ENCODE results near the gene PTOV1.

The PTOV1 gene

GRCh38 chr19:49850487-49851342, at the start of gene PTOV1:
TSS of gene PTOV1 (plus strand) at chr19:49851159.
- DNase-seq (ENCODE audit: low spot score in 2 of 2): peak; percentile 78 to 86
- H3K4me1 Mint-ChIP-seq: peaks cover 38% of the 10 kb centered on the region
- H3K36me3 Mint-ChIP-seq (ENCODE audit: insufficient read depth): peaks cover 14% of the 10 kb centered on the region
- peak; percentile 89 for ATAC-seq (replicated peaks; ENCODE audit: extremely low read depth, poor library complexity, severe bottlenecking)
- H3K4me3 Mint-ChIP-seq: peak within 1 kb of the TSS; percentile 85
- H3K27ac Mint-ChIP-seq (ENCODE audit: low read depth): peak within 1 kb of the TSS; percentile 74
- H3K9me3 Mint-ChIP-seq: peaks cover 5% of the 10 kb centered on the region
- H3K27me3 Mint-ChIP-seq: no peaks in the 10 kb centered on the region

GRCh38 chr19:49801401-49801888, 49.5 kb upstream of the PTOV1 start:
- ATAC-seq (replicated peaks; ENCODE audit: extremely low read depth, poor library complexity, severe bottlenecking): no peak
- peaks cover 33% of the 10 kb centered on the region for H3K36me3 Mint-ChIP-seq (ENCODE audit: insufficient read depth)
- no peak overlapping the region for H3K27ac Mint-ChIP-seq (ENCODE audit: low read depth)
- H3K27me3 Mint-ChIP-seq: no peaks in the 10 kb centered on the region
- H3K9me3 Mint-ChIP-seq: no peaks in the 10 kb centered on the region
- H3K4me3 Mint-ChIP-seq: no peak overlapping the region
- DNase-seq (ENCODE audit: low spot score in 2 of 2): no peak
- H3K4me1 Mint-ChIP-seq: no peaks in the 10 kb centered on the region

GRCh38 chr19:49801966-49802661, 48.8 kb upstream of the PTOV1 start:
- DNase-seq (ENCODE audit: low spot score in 2 of 2): no peak

GRCh38 chr19:49802836-49803528, 48.0 kb upstream of the PTOV1 start:
- H3K4me1 Mint-ChIP-seq: no peaks in the 10 kb centered on the region
- no peak overlapping the region for H3K4me3 Mint-ChIP-seq
- no peaks in the 10 kb centered on the region for H3K9me3 Mint-ChIP-seq
- no peak overlapping the region for H3K27ac Mint-ChIP-seq (ENCODE audit: low read depth)
- peaks cover 26% of the 10 kb centered on the region for H3K36me3 Mint-ChIP-seq (ENCODE audit: insufficient read depth)
- H3K27me3 Mint-ChIP-seq: no peaks in the 10 kb centered on the region
- DNase-seq (ENCODE audit: low spot score in 2 of 2) (no peak), ATAC-seq (replicated peaks; ENCODE audit: extremely low read depth, poor library complexity, severe bottlenecking) (no peak)

More at GRCh38 chr19:49801966-49802661, 48.8 kb upstream of the PTOV1 start:
- Mint-ChIP-seq H3K4me1 (no peaks in the 10 kb centered on the region), H3K9me3 (no peaks in the 10 kb centered on the region), H3K36me3 (ENCODE audit: insufficient read depth) (peaks cover 29% of the 10 kb centered on the region), H3K27me3 (no peaks in the 10 kb centered on the region), H3K4me3 (no peak overlapping the region), H3K27ac (ENCODE audit: low read depth) (no peak overlapping the region)
- ATAC-seq (replicated peaks; ENCODE audit: extremely low read depth, poor library complexity, severe bottlenecking): no peak

GRCh38 chr19:49803529-49803856, 47.5 kb upstream of the PTOV1 start:
- no peaks in the 10 kb centered on the region for H3K27me3 Mint-ChIP-seq
- peak overlapping the region; percentile 38 for H3K27ac Mint-ChIP-seq (ENCODE audit: low read depth)
- H3K4me1 Mint-ChIP-seq: no peaks in the 10 kb centered on the region
- ATAC-seq (replicated peaks; ENCODE audit: extremely low read depth, poor library complexity, severe bottlenecking) (no peak), DNase-seq (ENCODE audit: low spot score in 2 of 2) (no peak)
- H3K4me3 Mint-ChIP-seq: no peak overlapping the region
- H3K9me3 Mint-ChIP-seq: no peaks in the 10 kb centered on the region
- peaks cover 22% of the 10 kb centered on the region for H3K36me3 Mint-ChIP-seq (ENCODE audit: insufficient read depth)

- no peak for DNase-seq (ENCODE audit: low spot score in 2 of 2)
- Mint-ChIP-seq H3K9me3 (no peaks in the 10 kb centered on the region), H3K4me3 (no peak overlapping the region), H3K27me3 (no peaks in the 10 kb centered on the region), H3K36me3 (ENCODE audit: insufficient read depth) (peaks cover 13% of the 10 kb centered on the region), H3K4me1 (peaks cover 14% of the 10 kb centered on the region), H3K27ac (ENCODE audit: low read depth) (peak overlapping the region; percentile 16)
- no peak for ATAC-seq (replicated peaks; ENCODE audit: extremely low read depth, poor library complexity, severe bottlenecking)
These were observed 44.9 kb upstream of the PTOV1 start for GRCh38 chr19:49805822-49806619.

- ATAC-seq (replicated peaks; ENCODE audit: extremely low read depth, poor library complexity, severe bottlenecking) (no peak), DNase-seq (ENCODE audit: low spot score in 2 of 2) (no peak)
- H3K4me1 Mint-ChIP-seq: peaks cover 14% of the 10 kb centered on the region
- no peaks in the 10 kb centered on the region for H3K9me3 Mint-ChIP-seq
- H3K4me3 Mint-ChIP-seq: no peak overlapping the region
- H3K36me3 Mint-ChIP-seq (ENCODE audit: insufficient read depth): peaks cover 12% of the 10 kb centered on the region
- H3K27me3 Mint-ChIP-seq: no peaks in the 10 kb centered on the region
- H3K27ac Mint-ChIP-seq (ENCODE audit: low read depth): peak overlapping the region; percentile 16
These were observed 44.4 kb upstream of the PTOV1 start for GRCh38 chr19:49806620-49806959.

GRCh38 chr19:49807058-49807903, 43.7 kb upstream of the PTOV1 start:
- no peak for ATAC-seq (replicated peaks; ENCODE audit: extremely low read depth, poor library complexity, severe bottlenecking)
- H3K27ac Mint-ChIP-seq (ENCODE audit: low read depth): peak overlapping the region; percentile 65

GRCh38 chr19:49807904-49808675, 42.9 kb upstream of the PTOV1 start:
- H3K27ac Mint-ChIP-seq (ENCODE audit: low read depth): peak overlapping the region; percentile 82
- no peaks in the 10 kb centered on the region for H3K9me3 Mint-ChIP-seq
- H3K4me3 Mint-ChIP-seq: peak overlapping the region; percentile 84
- H3K4me1 Mint-ChIP-seq: peaks cover 26% of the 10 kb centered on the region
- peaks cover 16% of the 10 kb centered on the region for H3K36me3 Mint-ChIP-seq (ENCODE audit: insufficient read depth)
- no peaks in the 10 kb centered on the region for H3K27me3 Mint-ChIP-seq
- DNase-seq (ENCODE audit: low spot score in 2 of 2): no peak
- ATAC-seq (replicated peaks; ENCODE audit: extremely low read depth, poor library complexity, severe bottlenecking): no peak

More at GRCh38 chr19:49807058-49807903, 43.7 kb upstream of the PTOV1 start:
- Mint-ChIP-seq H3K4me3 (no peak overlapping the region), H3K36me3 (ENCODE audit: insufficient read depth) (peaks cover 12% of the 10 kb centered on the region), H3K27me3 (no peaks in the 10 kb centered on the region), H3K4me1 (peaks cover 18% of the 10 kb centered on the region), H3K9me3 (no peaks in the 10 kb centered on the region)
- DNase-seq (ENCODE audit: low spot score in 2 of 2): no peak

GRCh38 chr19:49808711-49809159, 42.2 kb upstream of the PTOV1 start:
- Mint-ChIP-seq H3K36me3 (ENCODE audit: insufficient read depth) (peaks cover 17% of the 10 kb centered on the region), H3K27me3 (no peaks in the 10 kb centered on the region), H3K27ac (ENCODE audit: low read depth) (peak overlapping the region; percentile 82), H3K4me3 (peak overlapping the region; percentile 84), H3K4me1 (peaks cover 32% of the 10 kb centered on the region), H3K9me3 (no peaks in the 10 kb centered on the region)
- DNase-seq (ENCODE audit: low spot score in 2 of 2) (peak; percentile 59 to 78), ATAC-seq (replicated peaks; ENCODE audit: extremely low read depth, poor library complexity, severe bottlenecking) (no peak)

Measured in central memory CD8-positive, alpha-beta T cell (primary cell).